ACHN (cell line): ENCODE measurements around the gene SLC39A10.

Experiments
- DNase-seq: peaks from one replicate; pipeline ENCODE4 v3.0.0-alpha.2; 2015
- in situ Hi-C: cut with HindIII; loops from 2 replicates; pipeline ENCODE4 v1.10.0; 2017; ENCODE audit warnings: low sequenced_read_pairs, low pct_ligation_motif_present, low pct_unique_long_range_greater_than_20kb

The SLC39A10 gene

DNA sequence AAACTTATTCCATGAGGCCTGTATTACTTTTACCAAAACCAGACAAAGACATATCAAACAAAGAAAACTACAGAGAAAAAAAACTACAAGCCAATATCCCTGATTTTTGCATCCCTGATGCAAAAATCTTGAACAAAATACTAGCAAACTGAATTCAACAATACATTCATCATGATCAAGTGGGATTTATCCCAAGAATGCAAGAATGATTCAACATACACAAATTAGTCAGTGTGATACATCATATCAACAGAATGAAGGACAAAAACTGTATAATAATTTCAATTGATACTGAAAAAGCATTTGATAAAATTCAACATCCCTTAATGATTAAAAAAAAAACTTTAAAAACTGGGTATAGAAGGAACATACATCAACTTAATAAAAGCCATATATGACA is 106.8 kb downstream of the SLC39A10 start:
- in situ Hi-C loops = no loop called here
- no peak for DNase-seq

DNA sequence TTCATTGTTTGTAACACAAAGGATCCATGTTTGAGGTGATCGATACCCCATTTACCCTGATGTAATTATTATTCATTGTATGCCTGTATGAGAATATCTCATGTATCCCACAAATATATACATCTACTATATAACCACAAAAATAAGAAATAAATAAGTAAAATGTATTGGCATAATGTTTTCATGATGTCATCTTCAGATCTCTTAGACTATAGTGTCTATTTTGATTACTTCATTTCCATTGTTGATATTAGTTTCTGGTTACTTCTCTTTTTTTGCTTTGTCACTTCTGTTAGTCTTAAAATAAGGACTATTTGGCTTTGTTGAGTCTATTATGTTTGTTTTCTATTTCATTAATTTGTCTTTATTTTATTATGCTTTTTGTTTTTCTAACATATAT is 109.7 kb downstream of the SLC39A10 start:
- no peak for DNase-seq
- in situ Hi-C loops = no loop called here

DNA sequence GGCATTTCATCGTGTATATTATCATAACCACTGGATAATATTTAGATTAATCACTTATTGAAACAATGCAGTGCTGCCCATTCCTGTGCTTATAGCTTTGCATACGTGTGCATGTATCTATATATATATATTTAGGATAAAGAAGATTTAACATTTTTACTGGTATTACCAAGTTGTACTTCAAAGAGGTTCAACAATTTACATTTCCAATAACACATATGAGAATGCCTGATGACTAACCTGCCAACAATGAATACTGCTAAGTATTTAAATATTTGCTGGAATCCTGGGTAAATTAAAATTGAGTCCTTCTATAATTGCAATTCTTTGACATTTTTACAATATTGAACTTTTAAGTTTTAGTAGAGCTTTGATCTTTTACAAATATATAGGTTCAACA is 111.4 kb downstream of the SLC39A10 start:
- no peak for DNase-seq
- in situ Hi-C loops = no loop called here

DNA sequence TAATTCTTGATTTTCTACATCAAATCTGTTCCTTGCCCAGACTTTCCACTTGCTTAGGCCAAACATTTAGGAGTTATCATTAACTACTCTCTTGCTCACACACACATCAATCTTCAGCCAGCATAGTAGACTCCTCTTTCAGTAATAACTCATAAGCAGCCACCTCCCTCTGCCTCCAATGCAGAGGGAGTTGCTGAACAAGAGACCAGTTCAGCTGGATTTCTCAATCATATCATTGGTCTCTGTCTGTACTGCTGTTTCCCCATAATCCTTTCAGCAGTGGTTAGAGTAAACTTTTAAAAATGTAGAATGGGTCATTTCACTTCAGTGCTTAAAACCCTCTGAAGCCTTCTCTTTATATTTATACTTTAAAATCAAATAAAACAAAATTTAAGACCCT is 112.9 kb downstream of the SLC39A10 start:
- in situ Hi-C loops = no loop called here
- no peak for DNase-seq

DNA sequence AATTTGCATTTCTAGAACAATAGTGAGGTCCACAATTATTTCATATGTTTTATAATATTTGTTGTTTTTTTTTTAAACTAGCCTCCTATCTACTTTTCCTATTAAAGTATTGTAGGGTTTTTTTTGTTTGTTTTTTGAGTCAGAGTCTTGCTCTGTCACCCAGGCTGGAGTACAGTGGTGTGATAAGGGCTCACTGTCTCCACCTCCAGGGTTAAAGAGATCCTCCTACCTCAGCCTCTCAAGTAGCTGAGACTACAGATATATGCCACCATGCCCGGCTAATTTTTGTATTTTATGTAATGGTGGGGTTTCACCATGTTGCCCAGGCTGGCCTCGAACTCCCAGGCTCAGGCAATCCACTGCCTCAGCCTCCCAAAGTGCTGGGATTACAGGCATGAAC is 122.5 kb downstream of the SLC39A10 start:
- DNase-seq = no peak
- in situ Hi-C loops = no loop called here

DNA sequence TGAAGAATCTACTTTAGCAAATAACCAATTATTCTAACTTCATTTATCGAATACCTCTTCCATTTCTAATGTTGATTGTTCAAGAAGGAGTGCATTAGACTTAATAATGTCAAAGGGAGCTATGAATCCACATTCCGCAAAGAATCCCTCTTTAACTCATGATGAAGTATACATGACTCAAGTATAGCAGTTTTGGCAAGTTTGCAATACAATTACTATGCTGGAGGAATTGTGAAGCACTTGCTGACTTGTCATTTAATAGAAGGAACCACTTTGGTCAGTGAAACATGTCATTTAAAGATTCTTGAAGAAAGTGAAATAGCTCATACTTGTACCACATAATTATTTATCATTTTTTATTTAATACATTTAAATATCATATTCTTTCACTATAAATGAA is 125.1 kb downstream of the SLC39A10 start:
- in situ Hi-C loops = no loop called here

More for the DNA sequence above, 125.1 kb downstream of the SLC39A10 start:
- no peak for DNase-seq
